ENCODE measurements around the gene SPINK1.

Gene SPINK1

GRCh38 chr5:147854331-147854730 is 22.9 kb upstream of the SPINK1 start:
- H3K4me3 ChIP-seq (replicated peaks; ENCODE audit: low read depth, low read length), result no peak overlapping the region
- TF ChIP-seq CTCF (IDR thresholded peaks at IDR 0.05; ENCODE audit: low read depth, low read length, missing control alignments), result no peak
- DNase-seq (ENCODE audit: extremely low read depth, low read depth), result no peak

GRCh38 chr5:147853372-147853987 is 22.0 kb upstream of the SPINK1 start:
- no peak for TF ChIP-seq CTCF (IDR thresholded peaks at IDR 0.05; ENCODE audit: low read depth, low read length, missing control alignments)
- DNase-seq (ENCODE audit: extremely low read depth, low read depth), result no peak
- H3K4me3 ChIP-seq (replicated peaks; ENCODE audit: low read depth, low read length), result no peak overlapping the region

- DNase-seq (ENCODE audit: extremely low read depth, low read depth), result no peak
- no peak for TF ChIP-seq CTCF (IDR thresholded peaks at IDR 0.05; ENCODE audit: low read depth, low read length, missing control alignments)
- no peak overlapping the region for H3K4me3 ChIP-seq (replicated peaks; ENCODE audit: low read depth, low read length)
Observed at GRCh38 chr5:147852365-147852764, 20.9 kb upstream of the SPINK1 start.

- no peak for TF ChIP-seq CTCF (IDR thresholded peaks at IDR 0.05; ENCODE audit: low read depth, low read length, missing control alignments)
- H3K4me3 ChIP-seq (replicated peaks; ENCODE audit: low read depth, low read length), result no peak overlapping the region
- DNase-seq (ENCODE audit: extremely low read depth, low read depth), result no peak
Observed at GRCh38 chr5:147851578-147851977, 20.1 kb upstream of the SPINK1 start.

GRCh38 chr5:147849226-147849625 is 17.8 kb upstream of the SPINK1 start:
- DNase-seq (ENCODE audit: extremely low read depth, low read depth), result no peak
- H3K4me3 ChIP-seq (replicated peaks; ENCODE audit: low read depth, low read length), result no peak overlapping the region
- TF ChIP-seq CTCF (IDR thresholded peaks at IDR 0.05; ENCODE audit: low read depth, low read length, missing control alignments), result no peak

- TF ChIP-seq CTCF (IDR thresholded peaks at IDR 0.05; ENCODE audit: low read depth, low read length, missing control alignments), result no peak
- no peak overlapping the region for H3K4me3 ChIP-seq (replicated peaks; ENCODE audit: low read depth, low read length)
- DNase-seq (ENCODE audit: extremely low read depth, low read depth), result no peak
Observed at GRCh38 chr5:147845618-147846017, 14.1 kb upstream of the SPINK1 start.

GRCh38 chr5:147844846-147845245 is 13.4 kb upstream of the SPINK1 start:
- no peak overlapping the region for H3K4me3 ChIP-seq (replicated peaks; ENCODE audit: low read depth, low read length)
- TF ChIP-seq CTCF (IDR thresholded peaks at IDR 0.05; ENCODE audit: low read depth, low read length, missing control alignments), result no peak
- DNase-seq (ENCODE audit: extremely low read depth, low read depth), result no peak

Data from HFF-Myc (cell line).